NCI-H774 (cell line): ENCODE measurements around the gene GBP2.
"Not testable (repeated sequence)": the region's sequence is repeated elsewhere in the genome, so short reads cannot be mapped to it uniquely, and the experiment has no call there.

Experiments used
- DNase-seq: peaks from one replicate; lab custom pipeline; 2025; lab: John Stamatoyannopoulos, UW

GBP2 gene

GRCh38 chr1:89126602-89127565 lies 970 bp upstream of the GBP2 start:
- DNase-seq: not testable (repeated sequence)

GRCh38 chr1:89125240-89125912 lies 538 bp downstream of the GBP2 start:
- DNase-seq: no peak

GRCh38 chr1:89121641-89122040 lies 4.3 kb downstream of the GBP2 start:
- DNase-seq: no peak

- DNase-seq: no peak
Measured at GRCh38 chr1:89114662-89115061, 11.3 kb downstream of the GBP2 start.

- no peak for DNase-seq
Measured at GRCh38 chr1:89112871-89113613, 12.9 kb downstream of the GBP2 start.

- no peak for DNase-seq
Measured at GRCh38 chr1:89104687-89105086, 21.2 kb downstream of the GBP2 start.

- no peak for DNase-seq
Measured at GRCh38 chr1:89104147-89104546, 21.8 kb downstream of the GBP2 start.

- DNase-seq: no peak
Measured at GRCh38 chr1:89102021-89102420, 23.9 kb downstream of the GBP2 start.

GRCh38 chr1:89100412-89100811 lies 25.5 kb downstream of the GBP2 start:
- no peak for DNase-seq

GRCh38 chr1:89098857-89099256 lies 27.1 kb downstream of the GBP2 start:
- no peak for DNase-seq

- DNase-seq: no peak
Measured at GRCh38 chr1:89095737-89096136, 30.2 kb downstream of the GBP2 start.

GRCh38 chr1:89089962-89090361 lies 36.0 kb downstream of the GBP2 start:
- no peak for DNase-seq

- no peak for DNase-seq
Measured at GRCh38 chr1:89088572-89088971, 37.3 kb downstream of the GBP2 start.

- DNase-seq: no peak
Measured at GRCh38 chr1:89087241-89087640, 38.7 kb downstream of the GBP2 start.

GRCh38 chr1:89085781-89086180 lies 40.1 kb downstream of the GBP2 start:
- no peak for DNase-seq

GRCh38 chr1:89081005-89081404 lies 44.9 kb downstream of the GBP2 start:
- no peak for DNase-seq

- not testable (repeated sequence) for DNase-seq
Measured at GRCh38 chr1:89080068-89080467, 45.8 kb downstream of the GBP2 start.

- DNase-seq: not testable (repeated sequence)
Measured at GRCh38 chr1:89072466-89073065, 53.3 kb downstream of the GBP2 start.

- no peak for DNase-seq
Measured at GRCh38 chr1:89070509-89070908, 55.4 kb downstream of the GBP2 start.

- no peak for DNase-seq
Measured at GRCh38 chr1:89069951-89070350, 56.0 kb downstream of the GBP2 start.

- DNase-seq: no peak
Measured at GRCh38 chr1:89068291-89068690, 57.6 kb downstream of the GBP2 start.
